Activated naive CD8-positive, alpha-beta T cell treated with anti-CD3 and anti-CD28 coated beads, Interleukin-2, amount 10 ng/mL, durations not matched to agents 7 days and 5 days (primary cell): ENCODE data around the gene PDZRN3. TPM values are rescaled to one million over a fixed set of nuclear protein-coding genes. Genes with fewer than 3 reads are reported as not detected.
"Not testable (repeated sequence)": the region's sequence is repeated elsewhere in the genome, so short reads cannot be mapped to it uniquely, and the experiment has no call there.

Experiments used
- ATAC-seq: fragments of 150-1000 bp; cut with Tn5 transposase; one replicate; pipeline ENCODE4 v1.10.0; 2021; ENCODE audit warnings: low read depth, moderate library complexity
- POLR2A ChIA-PET: fragments of 350-600 bp; sonication (Branson Sonifier 250); formaldehyde crosslinking; loops from one replicate; lab custom pipeline; 2021; ENCODE audit warnings: antibody characterized with exemption; lab: Charles Lee
- DNase-seq: peaks from one replicate; pipeline ENCODE4 v3.0.0; 2021
- H3K27ac Mint-ChIP-seq: one replicate; pipeline ENCODE4 v1.8.0; 2022; ENCODE audit warnings: mild to moderate bottlenecking, mixed read lengths
- H3K27me3 Mint-ChIP-seq: one replicate; pipeline ENCODE4 v1.8.0; 2022; ENCODE audit warnings: mild to moderate bottlenecking, moderate library complexity, mixed read lengths
- H3K36me3 Mint-ChIP-seq: one replicate; pipeline ENCODE4 v1.8.0; 2021; ENCODE audit warnings: mild to moderate bottlenecking, mixed read lengths
- H3K4me1 Mint-ChIP-seq: one replicate; pipeline ENCODE4 v1.8.0; 2021; ENCODE audit warnings: mixed read lengths
- H3K4me3 Mint-ChIP-seq: one replicate; pipeline ENCODE4 v1.8.0; 2022; ENCODE audit warnings: mild to moderate bottlenecking, moderate library complexity, mixed read lengths
- H3K9me3 Mint-ChIP-seq: one replicate; pipeline ENCODE4 v1.8.0; 2021; ENCODE audit warnings: mixed read lengths
- total RNA-seq, 2 experiments: library from RNA; stranded (reverse); gene quantifications; one replicate each; pipeline ENCODE4 v1.2.3, GENCODE V29; 2021

Gene PDZRN3
- total RNA-seq, 2 experiments from 2014 or later, result not detected

GRCh38 chr3:73572368-73572767, 52.4 kb downstream of the PDZRN3 start:
- H3K36me3 Mint-ChIP-seq, result no peaks in the 10 kb centered on the region
- POLR2A ChIA-PET, result no interaction called here

GRCh38 chr3:73571238-73571794, 53.4 kb downstream of the PDZRN3 start:
- no peak for ATAC-seq
- no peaks in the 10 kb centered on the region for H3K4me1 Mint-ChIP-seq
- no peak overlapping the region for H3K27ac Mint-ChIP-seq
- POLR2A ChIA-PET, result no interaction called here
- peaks cover 18% of the 10 kb centered on the region for H3K27me3 Mint-ChIP-seq
- no peak overlapping the region for H3K4me3 Mint-ChIP-seq
- DNase-seq, result no peak
- H3K36me3 Mint-ChIP-seq, result no peaks in the 10 kb centered on the region
- H3K9me3 Mint-ChIP-seq, result no peaks in the 10 kb centered on the region

More at GRCh38 chr3:73572368-73572767, 52.4 kb downstream of the PDZRN3 start:
- ATAC-seq (no peak), DNase-seq (no peak)
- H3K9me3 Mint-ChIP-seq, result no peaks in the 10 kb centered on the region
- H3K27ac Mint-ChIP-seq, result no peak overlapping the region
- H3K4me3 Mint-ChIP-seq, result no peak overlapping the region
- peaks cover 18% of the 10 kb centered on the region for H3K27me3 Mint-ChIP-seq
- H3K4me1 Mint-ChIP-seq, result no peaks in the 10 kb centered on the region

DNA sequence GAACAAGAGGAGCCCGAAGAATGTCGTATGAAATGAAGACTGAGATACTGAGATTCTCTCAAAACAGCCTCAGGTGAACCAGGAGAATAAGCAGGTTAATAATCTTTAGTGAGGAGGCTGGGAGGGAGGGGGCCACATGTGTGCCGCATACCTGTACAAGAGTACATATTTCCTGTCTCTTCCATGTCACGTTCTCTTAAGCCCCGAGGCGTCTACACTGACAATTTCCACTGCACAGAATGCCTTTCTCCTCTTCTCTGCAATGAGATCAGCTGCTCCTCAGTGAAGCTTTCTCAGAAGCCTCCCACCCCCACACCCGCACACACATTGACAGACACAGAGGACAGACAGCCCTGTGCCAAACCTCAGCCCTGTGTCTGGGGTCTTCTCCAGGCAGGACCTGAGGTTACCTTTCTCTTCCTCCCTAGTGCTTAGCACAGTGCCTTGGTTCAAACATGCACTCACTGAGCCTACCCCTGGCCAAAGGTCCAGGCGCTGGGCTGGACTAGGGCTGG, 55.4 kb downstream of the PDZRN3 start:
- ATAC-seq (no peak), DNase-seq (no peak)
- H3K36me3 Mint-ChIP-seq, result no peaks in the 10 kb centered on the region
- no peak overlapping the region for H3K4me3 Mint-ChIP-seq
- H3K9me3 Mint-ChIP-seq, result no peaks in the 10 kb centered on the region
- POLR2A ChIA-PET, result no interaction called here
- no peak overlapping the region for H3K27ac Mint-ChIP-seq
- H3K4me1 Mint-ChIP-seq, result no peaks in the 10 kb centered on the region
- peaks cover 18% of the 10 kb centered on the region for H3K27me3 Mint-ChIP-seq

GRCh38 chr3:73568371-73568862, 56.3 kb downstream of the PDZRN3 start:
- H3K9me3 Mint-ChIP-seq, result no peaks in the 10 kb centered on the region
- no peak overlapping the region for H3K27ac Mint-ChIP-seq
- POLR2A ChIA-PET, result no interaction called here
- ATAC-seq (no peak), DNase-seq (no peak)
- H3K4me1 Mint-ChIP-seq, result no peaks in the 10 kb centered on the region
- H3K4me3 Mint-ChIP-seq, result no peak overlapping the region
- peaks cover 18% of the 10 kb centered on the region for H3K27me3 Mint-ChIP-seq
- no peaks in the 10 kb centered on the region for H3K36me3 Mint-ChIP-seq

DNA sequence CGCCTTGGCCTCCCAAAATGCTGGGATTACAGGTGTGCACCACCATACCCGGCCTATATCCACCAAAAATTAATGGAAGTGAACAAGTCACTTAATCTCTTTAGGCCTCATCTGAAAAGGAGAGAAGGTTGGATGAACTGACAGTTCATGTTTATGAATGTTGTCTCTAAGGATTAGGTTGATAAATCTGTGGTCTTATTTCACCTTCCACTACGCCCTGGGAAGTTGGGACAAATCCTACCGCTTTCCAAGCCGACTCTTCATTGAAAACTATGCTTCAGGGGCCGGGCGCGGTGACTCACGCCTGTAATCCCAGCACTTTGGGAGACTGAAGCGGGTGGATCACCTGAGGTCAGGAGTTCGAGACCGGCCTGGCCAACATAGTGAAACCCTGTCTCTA, 59.4 kb downstream of the PDZRN3 start:
- ATAC-seq, H3K4me3 Mint-ChIP-seq, H3K9me3 Mint-ChIP-seq, H3K27ac Mint-ChIP-seq, POLR2A ChIA-PET, H3K36me3 Mint-ChIP-seq, H3K27me3 Mint-ChIP-seq, DNase-seq, H3K4me1 Mint-ChIP-seq: not testable (repeated sequence)

- POLR2A ChIA-PET, result no interaction called here
- Mint-ChIP-seq H3K4me1 (no peaks in the 10 kb centered on the region), H3K4me3 (no peak overlapping the region), H3K36me3 (no peaks in the 10 kb centered on the region), H3K27ac (no peak overlapping the region), H3K9me3 (no peaks in the 10 kb centered on the region), H3K27me3 (no peaks in the 10 kb centered on the region)
- ATAC-seq (no peak), DNase-seq (no peak)
Observed at GRCh38 chr3:73563896-73564582, 60.7 kb downstream of the PDZRN3 start.

DNA sequence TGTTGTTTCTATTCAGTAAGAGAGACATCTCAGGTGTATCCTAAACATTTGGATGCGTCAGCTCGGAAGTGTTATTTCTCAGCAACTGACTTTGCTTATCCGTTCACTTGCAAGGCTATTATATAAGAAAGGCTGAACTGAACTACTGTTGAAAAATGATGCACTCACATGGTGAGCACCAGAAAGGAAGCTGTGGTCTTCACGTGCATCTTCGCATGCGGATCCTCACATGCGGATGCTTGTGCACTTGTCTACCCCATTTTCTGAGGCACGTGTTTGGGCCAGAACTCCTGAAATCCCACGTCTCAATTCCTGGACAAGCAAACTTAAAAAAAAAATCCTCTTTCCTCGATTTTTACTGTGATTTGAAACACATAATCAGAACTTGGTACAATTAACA, 63.2 kb downstream of the PDZRN3 start:
- Mint-ChIP-seq H3K4me1 (no peaks in the 10 kb centered on the region), H3K9me3 (no peaks in the 10 kb centered on the region), H3K27ac (no peak overlapping the region), H3K4me3 (no peak overlapping the region), H3K27me3 (no peaks in the 10 kb centered on the region), H3K36me3 (no peaks in the 10 kb centered on the region)
- POLR2A ChIA-PET, result no interaction called here
- ATAC-seq (no peak), DNase-seq (no peak)

GRCh38 chr3:73559749-73560148, 65.0 kb downstream of the PDZRN3 start:
- ATAC-seq, result no peak

DNA sequence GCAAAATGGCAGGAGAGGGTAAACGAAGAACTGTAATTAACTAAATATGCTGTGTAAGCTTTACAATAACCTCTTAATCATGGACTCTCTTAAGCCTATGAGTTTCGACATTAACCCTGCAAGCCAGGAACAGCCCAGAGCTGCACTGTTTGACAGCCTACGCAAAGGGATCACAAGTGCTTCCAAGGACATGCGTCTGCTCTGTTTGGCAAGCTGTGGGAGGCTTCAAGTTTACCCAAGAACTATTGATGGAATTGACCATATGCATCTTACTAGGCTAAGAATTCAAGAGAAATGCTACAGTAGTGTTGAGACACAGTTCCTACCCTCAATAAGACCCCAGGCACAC, 66.0 kb downstream of the PDZRN3 start:
- DNase-seq, result no peak
- Mint-ChIP-seq H3K36me3 (no peaks in the 10 kb centered on the region), H3K9me3 (no peaks in the 10 kb centered on the region), H3K4me1 (no peaks in the 10 kb centered on the region), H3K27ac (no peak overlapping the region), H3K4me3 (no peak overlapping the region), H3K27me3 (no peaks in the 10 kb centered on the region)
- ATAC-seq, result no peak
- POLR2A ChIA-PET, result no interaction called here

More at GRCh38 chr3:73559749-73560148, 65.0 kb downstream of the PDZRN3 start:
- Mint-ChIP-seq H3K9me3 (no peaks in the 10 kb centered on the region), H3K27ac (no peak overlapping the region), H3K4me1 (no peaks in the 10 kb centered on the region), H3K27me3 (no peaks in the 10 kb centered on the region), H3K36me3 (no peaks in the 10 kb centered on the region), H3K4me3 (no peak overlapping the region)
- no peak for DNase-seq
- POLR2A ChIA-PET, result no interaction called here

DNA sequence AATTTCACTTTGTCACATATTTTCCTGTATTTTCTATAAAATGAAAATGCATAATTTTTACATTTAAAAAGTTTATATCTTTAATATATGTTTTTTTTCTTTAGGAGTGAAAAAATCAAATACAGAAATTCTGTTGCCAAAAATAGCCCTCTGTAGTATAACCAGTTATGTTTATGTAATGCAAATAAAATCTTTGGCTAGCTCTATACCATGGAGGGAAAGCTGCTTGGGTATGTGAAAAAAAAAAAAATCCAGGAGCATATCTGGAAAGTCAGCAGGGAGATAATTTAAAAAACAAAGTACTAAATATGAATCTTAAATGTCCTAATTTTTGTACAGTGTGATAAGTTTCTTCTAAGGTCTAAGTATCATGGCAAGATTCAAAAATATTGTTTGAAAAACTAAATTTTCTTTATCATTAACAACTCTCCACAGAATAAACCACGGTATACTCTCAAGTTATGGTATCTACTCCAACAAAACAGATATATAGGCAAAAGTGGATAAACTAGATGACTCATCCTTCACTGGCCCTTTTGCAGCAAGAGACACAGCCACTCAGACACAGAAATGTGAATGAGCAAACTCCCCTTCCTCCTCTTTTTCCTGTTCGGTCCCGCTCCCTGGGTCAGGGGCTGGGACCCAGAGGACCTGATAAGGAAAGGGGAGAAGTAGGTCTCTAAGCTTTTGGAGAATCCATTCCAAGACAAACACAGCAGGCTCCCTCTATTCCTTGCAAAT, 66.6 kb downstream of the PDZRN3 start:
- ATAC-seq (no peak), DNase-seq (no peak)
- Mint-ChIP-seq H3K4me3 (no peak overlapping the region), H3K27me3 (no peaks in the 10 kb centered on the region), H3K4me1 (no peaks in the 10 kb centered on the region), H3K9me3 (no peaks in the 10 kb centered on the region), H3K27ac (no peak overlapping the region), H3K36me3 (no peaks in the 10 kb centered on the region)
- POLR2A ChIA-PET, result no interaction called here

DNA sequence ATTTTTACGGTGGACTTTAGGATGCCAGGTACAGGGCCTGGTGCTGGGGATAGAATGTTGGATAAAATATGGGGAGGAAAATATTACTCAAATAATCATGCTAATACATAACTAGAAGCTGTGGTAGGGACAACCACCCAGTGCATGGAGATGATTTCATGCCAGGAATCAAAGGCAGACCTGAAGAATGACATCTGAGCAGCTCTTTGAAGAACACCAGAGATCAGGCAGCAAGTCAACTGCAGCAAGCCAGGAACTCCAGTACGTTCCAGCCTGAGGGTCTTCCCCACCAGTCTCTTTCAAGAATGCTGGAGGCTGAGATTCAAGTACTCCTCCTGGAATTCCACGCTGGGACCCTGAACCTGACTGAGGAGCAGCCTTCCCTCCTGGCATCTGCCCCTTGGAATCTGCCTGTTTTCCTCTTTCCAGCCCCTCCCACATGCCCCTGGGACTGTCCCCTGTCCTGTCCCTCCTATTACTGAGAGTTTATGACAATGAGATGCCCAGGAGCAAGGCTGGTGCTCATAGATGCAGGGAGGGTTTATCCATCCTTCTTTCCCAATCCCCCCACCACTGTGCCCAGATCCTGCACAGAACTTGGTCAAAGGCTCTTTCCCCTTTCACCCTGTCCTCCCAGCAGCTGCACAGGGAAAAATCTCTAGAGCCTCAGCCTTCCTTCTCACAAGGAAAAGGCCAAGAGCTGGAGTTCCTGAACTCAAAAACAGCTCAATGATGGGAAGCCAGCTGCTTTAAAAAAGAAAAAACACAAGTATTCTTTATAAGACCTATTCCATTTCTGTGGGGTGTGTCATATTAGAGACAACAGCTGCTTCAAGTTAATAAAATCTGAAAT, 68.0 kb downstream of the PDZRN3 start:
- Mint-ChIP-seq H3K9me3 (no peaks in the 10 kb centered on the region), H3K27me3 (no peaks in the 10 kb centered on the region), H3K4me1 (no peaks in the 10 kb centered on the region), H3K27ac (no peak overlapping the region), H3K4me3 (no peak overlapping the region), H3K36me3 (no peaks in the 10 kb centered on the region)
- DNase-seq, result no peak
- no peak for ATAC-seq
- POLR2A ChIA-PET, result no interaction called here

- no peaks in the 10 kb centered on the region for H3K4me1 Mint-ChIP-seq
- H3K27me3 Mint-ChIP-seq, result no peaks in the 10 kb centered on the region
Observed at GRCh38 chr3:73555076-73555475, 69.7 kb downstream of the PDZRN3 start.

DNA sequence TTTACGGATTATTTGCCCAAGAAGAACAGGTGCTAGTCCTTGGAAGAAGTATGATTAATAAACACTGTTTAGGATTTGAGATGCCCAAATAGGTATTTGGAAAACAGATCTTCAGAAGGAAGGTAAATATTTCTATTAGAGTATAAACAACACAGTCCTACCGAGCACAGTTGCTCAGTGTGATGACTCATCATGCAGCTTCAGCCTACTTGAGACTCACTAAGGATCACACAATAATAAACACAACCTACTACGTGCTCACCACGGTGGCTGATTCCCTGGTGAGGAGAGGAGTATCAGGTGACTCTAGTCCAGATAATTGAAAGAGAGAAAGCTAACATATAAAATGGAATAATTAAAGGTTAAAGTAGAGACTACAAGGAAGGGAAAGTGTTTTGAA, 72.0 kb downstream of the PDZRN3 start:
- POLR2A ChIA-PET, result no interaction called here
- Mint-ChIP-seq H3K27ac (no peak overlapping the region), H3K36me3 (no peaks in the 10 kb centered on the region), H3K27me3 (no peaks in the 10 kb centered on the region), H3K4me3 (no peak overlapping the region), H3K9me3 (no peaks in the 10 kb centered on the region), H3K4me1 (no peaks in the 10 kb centered on the region)
- DNase-seq (no peak), ATAC-seq (no peak)

More at GRCh38 chr3:73555076-73555475, 69.7 kb downstream of the PDZRN3 start:
- DNase-seq (no peak), ATAC-seq (no peak)
- Mint-ChIP-seq H3K4me3 (no peak overlapping the region), H3K27ac (no peak overlapping the region), H3K36me3 (no peaks in the 10 kb centered on the region), H3K9me3 (no peaks in the 10 kb centered on the region)
- POLR2A ChIA-PET, result no interaction called here
